ENCODE results near the gene C11orf54. TPM values are rescaled to one million over a fixed set of nuclear protein-coding genes. Genes with fewer than 3 reads are reported as not detected.

Gene C11orf54
- total RNA-seq, 4 donors from 2014 or later: 33.8 to 81.4 (median 45.4) TPM

- ATAC-seq: no peak
- Histone ChIP-seq H3K27ac (no peak overlapping the region), H3K9me3 (no peaks in the 10 kb centered on the region), H3K27me3 (no peaks in the 10 kb centered on the region), H3K4me3 (no peak overlapping the region), H3K36me3 (peaks cover 0 to 58% of the 10 kb centered on the region in 2 donors), H3K4me1 (peaks cover 20 to 48% (median 22%) of the 10 kb centered on the region in 3 donors)
- no peak for TF ChIP-seq POLR2AphosphoS5 (IDR thresholded peaks at IDR 0.05)
- TF ChIP-seq, protein P1, sequence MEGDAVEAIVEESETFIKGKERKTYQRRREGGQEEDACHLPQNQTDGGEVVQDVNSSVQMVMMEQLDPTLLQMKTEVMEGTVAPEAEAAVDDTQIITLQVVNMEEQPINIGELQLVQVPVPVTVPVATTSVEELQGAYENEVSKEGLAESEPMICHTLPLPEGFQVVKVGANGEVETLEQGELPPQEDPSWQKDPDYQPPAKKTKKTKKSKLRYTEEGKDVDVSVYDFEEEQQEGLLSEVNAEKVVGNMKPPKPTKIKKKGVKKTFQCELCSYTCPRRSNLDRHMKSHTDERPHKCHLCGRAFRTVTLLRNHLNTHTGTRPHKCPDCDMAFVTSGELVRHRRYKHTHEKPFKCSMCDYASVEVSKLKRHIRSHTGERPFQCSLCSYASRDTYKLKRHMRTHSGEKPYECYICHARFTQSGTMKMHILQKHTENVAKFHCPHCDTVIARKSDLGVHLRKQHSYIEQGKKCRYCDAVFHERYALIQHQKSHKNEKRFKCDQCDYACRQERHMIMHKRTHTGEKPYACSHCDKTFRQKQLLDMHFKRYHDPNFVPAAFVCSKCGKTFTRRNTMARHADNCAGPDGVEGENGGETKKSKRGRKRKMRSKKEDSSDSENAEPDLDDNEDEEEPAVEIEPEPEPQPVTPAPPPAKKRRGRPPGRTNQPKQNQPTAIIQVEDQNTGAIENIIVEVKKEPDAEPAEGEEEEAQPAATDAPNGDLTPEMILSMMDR (IDR thresholded peaks at IDR 0.05): no peak
- TF ChIP-seq POLR2A (IDR thresholded peaks at IDR 0.05): no peak
- TF ChIP-seq EP300 (IDR thresholded peaks at IDR 0.05): no peak
- WGBS, 2 donors (ENCODE audit: low coverage in 1 of 2): 53 to 69% methylated on average over 5 to 6 of the region's 6 CpGs
Observed at GRCh38 chr11:93737904-93738612, 3.4 kb upstream of the C11orf54 start.

- ATAC-seq: no peak
- 70 to 74% methylated on average over 4 to 6 of the region's 6 CpGs for WGBS, 2 donors (ENCODE audit: low coverage in 1 of 2)
- H3K36me3 ChIP-seq: peaks cover 0 to 58% of the 10 kb centered on the region in 2 donors
- H3K9me3 ChIP-seq: no peaks in the 10 kb centered on the region
- no peaks in the 10 kb centered on the region for H3K27me3 ChIP-seq
- H3K4me3 ChIP-seq: peak overlapping the region in 1 of 2 donors; percentile 84
- TF ChIP-seq EP300 (IDR thresholded peaks at IDR 0.05): no peak
- TF ChIP-seq, protein P1 (IDR thresholded peaks at IDR 0.05): no peak
- no peak for TF ChIP-seq POLR2A (IDR thresholded peaks at IDR 0.05)
- TF ChIP-seq POLR2AphosphoS5 (IDR thresholded peaks at IDR 0.05): no peak
- H3K4me1 ChIP-seq: peaks cover 20 to 54% (median 22%) of the 10 kb centered on the region in 3 donors
- H3K27ac ChIP-seq: no peak overlapping the region
Observed at GRCh38 chr11:93738647-93739081, 2.8 kb upstream of the C11orf54 start.

DNA sequence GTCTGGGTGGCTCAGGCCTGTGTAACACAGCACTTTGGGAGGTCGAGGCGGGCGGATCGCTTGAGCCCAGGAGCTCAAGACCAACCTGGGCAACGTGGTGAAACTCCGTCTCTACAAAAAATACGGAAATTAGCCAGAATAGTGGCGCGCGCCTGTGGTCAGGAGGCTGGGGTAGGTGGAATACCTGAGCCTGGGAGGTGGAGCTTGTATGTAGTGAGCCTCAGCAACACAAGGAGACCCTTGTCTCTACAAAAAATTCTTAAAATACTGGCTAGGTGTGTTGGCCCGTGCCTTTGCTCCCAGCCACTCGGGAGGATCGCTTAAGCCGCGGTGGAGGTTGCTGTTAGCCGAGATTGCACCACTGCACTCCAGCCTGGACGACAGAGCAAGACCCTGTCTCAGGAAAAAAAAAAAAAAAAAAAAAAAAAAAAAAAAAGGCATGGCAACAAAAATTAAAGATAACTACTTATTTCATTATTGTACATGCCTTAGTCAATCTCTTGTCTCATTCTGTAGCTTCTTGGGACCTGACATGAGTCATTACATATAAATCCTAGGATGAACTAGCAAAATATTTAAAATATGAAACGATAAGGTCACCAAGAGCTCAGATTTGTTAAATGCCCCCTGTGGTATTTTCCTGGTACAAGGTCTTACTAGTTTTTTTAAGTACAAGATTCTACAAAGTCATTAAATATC lies 1.3 kb upstream of the C11orf54 start:
- peak overlapping the region in 2 of 4 donors; percentile 93 to 94 for H3K27ac ChIP-seq
- TF ChIP-seq EP300 (IDR thresholded peaks at IDR 0.05) (no peak), POLR2A (IDR thresholded peaks at IDR 0.05) (no peak), POLR2AphosphoS5 (IDR thresholded peaks at IDR 0.05) (no peak)
- TF ChIP-seq, protein P1 (IDR thresholded peaks at IDR 0.05): no peak
- H3K9me3 ChIP-seq: no peaks in the 10 kb centered on the region
- no peaks in the 10 kb centered on the region for H3K27me3 ChIP-seq
- 28 to 29% methylated on average over 11 to 17 of the region's 18 CpGs for WGBS, 2 donors (ENCODE audit: low coverage in 1 of 2)
- peak overlapping the region; percentile 74 to 84 for H3K4me3 ChIP-seq
- peaks cover 20 to 64% (median 22%) of the 10 kb centered on the region in 3 donors for H3K4me1 ChIP-seq
- no peak for ATAC-seq
- H3K36me3 ChIP-seq: peaks cover 0 to 47% of the 10 kb centered on the region in 2 donors

- peaks cover 20 to 69% (median 22%) of the 10 kb centered on the region in 3 donors for H3K4me1 ChIP-seq
- peak overlapping the region; percentile 93 to 99 (median 96) for H3K27ac ChIP-seq
- WGBS, 2 donors (ENCODE audit: low coverage in 1 of 2): 0% methylated on average over 10 to 16 of the region's 20 CpGs
- ATAC-seq: peak; percentile 47
- no peaks in the 10 kb centered on the region for H3K27me3 ChIP-seq
- no peaks in the 10 kb centered on the region for H3K9me3 ChIP-seq
- peak overlapping the region; percentile 74 to 84 for H3K4me3 ChIP-seq
- TF ChIP-seq, protein P1 (IDR thresholded peaks at IDR 0.05): peak in 2 of 4 experiments; percentile 1 to 7
- TF ChIP-seq POLR2A (IDR thresholded peaks at IDR 0.05): no peak
- peaks cover 0 to 42% of the 10 kb centered on the region in 2 donors for H3K36me3 ChIP-seq
Observed at GRCh38 chr11:93740730-93741093, 760 bp upstream of the C11orf54 start.
